Amniotic epithelial cell (primary cell): ENCODE measurements around the gene LIF.
A peak's percentile ranks its signal among the peaks of the same experiment; 100 is the strongest.

ENCODE experiments used
- DNase-seq: peaks from one replicate; pipeline ENCODE4 v3.0.0-alpha.2; 2010; ENCODE audit warnings: low read depth

Gene LIF

GRCh38 chr22:30284172-30284571 lies 37.6 kb upstream of the LIF start:
- no peak for DNase-seq

DNA sequence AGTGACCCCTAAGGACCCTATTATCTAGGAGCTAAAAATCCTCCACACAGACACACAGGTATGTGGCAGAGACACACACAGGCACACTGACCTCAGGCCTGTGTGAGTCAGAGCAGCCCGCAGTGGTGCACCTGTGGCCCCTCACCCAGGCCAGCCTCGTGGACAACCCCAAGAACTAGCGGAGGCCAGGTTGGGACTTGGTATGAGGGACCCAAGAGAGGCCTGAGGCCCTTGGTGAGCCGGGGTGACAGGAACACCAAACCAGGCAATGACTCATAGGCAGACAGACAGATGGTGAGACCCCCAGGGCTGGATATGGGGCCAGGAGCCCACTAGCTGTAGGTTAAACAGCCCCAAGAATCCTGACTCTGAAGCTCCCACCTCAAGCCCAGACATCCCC lies 36.8 kb upstream of the LIF start:
- DNase-seq, result no peak

- DNase-seq, result no peak
These were observed 36.1 kb upstream of the LIF start for GRCh38 chr22:30282616-30283046.

- DNase-seq, result peak; percentile 55
These were observed 33.9 kb upstream of the LIF start for GRCh38 chr22:30280505-30280904.

GRCh38 chr22:30279932-30280331 lies 33.4 kb upstream of the LIF start:
- DNase-seq, result no peak

DNA sequence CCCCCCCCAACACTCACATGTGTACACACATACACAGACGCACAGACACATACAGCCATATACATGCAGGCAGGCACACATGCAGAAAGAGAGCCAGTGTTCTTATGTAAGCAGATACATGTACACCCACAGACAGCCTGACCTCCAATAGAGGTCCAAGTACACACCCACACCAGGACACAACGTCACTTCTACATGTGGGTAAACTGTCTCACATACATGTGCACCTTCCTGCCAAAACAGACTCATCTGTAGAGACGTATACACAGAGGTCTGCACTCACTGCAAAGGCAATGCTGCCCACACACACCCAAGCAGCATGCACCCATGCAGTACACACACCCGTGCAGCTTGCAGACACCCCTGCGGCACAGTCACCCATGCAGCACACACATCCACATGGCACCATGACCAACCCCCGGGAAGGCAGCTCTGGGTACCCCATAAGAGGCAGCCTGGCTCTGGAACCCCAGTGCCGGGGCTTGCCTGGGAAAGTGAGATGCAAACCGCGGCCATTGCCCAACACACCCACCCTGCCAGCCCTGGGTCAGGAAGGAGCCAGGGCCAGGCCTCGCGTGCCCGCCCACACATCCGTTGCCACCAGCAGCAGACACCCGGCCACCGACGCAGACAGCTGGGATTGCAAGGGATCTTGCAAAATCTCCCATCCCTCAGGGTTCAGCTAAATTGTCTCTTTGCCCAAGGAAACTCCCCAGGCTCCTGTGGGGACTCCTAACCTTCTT lies 32.7 kb upstream of the LIF start:
- DNase-seq, result no peak

- peak; percentile 81 for DNase-seq
These were observed 31.2 kb upstream of the LIF start for GRCh38 chr22:30277547-30278344.

- DNase-seq, result no peak
These were observed 29.5 kb upstream of the LIF start for GRCh38 chr22:30276039-30276438.

- no peak for DNase-seq
These were observed 29.1 kb upstream of the LIF start for GRCh38 chr22:30275625-30276024.

DNA sequence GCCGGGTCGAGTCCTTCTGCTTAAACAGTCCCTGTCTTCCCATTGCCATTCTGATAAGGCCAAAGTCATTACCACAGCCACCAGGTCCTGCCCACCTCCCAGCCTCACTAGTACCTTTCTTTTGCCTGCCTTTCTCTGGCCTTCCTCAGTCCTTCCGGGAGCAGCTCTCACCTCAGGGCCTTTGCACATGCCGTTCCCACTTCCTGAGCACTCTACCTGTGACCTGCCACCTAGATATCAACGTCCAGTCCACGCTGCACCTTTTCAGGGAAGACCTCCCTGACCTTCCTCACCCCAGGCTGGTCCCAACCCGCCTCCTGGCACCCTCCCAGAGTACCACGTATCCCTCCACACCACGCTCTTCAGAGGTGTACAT lies 27.9 kb upstream of the LIF start:
- no peak for DNase-seq

GRCh38 chr22:30273711-30274436 lies 27.3 kb upstream of the LIF start:
- no peak for DNase-seq

GRCh38 chr22:30272781-30273601 lies 26.4 kb upstream of the LIF start:
- DNase-seq, result no peak

DNA sequence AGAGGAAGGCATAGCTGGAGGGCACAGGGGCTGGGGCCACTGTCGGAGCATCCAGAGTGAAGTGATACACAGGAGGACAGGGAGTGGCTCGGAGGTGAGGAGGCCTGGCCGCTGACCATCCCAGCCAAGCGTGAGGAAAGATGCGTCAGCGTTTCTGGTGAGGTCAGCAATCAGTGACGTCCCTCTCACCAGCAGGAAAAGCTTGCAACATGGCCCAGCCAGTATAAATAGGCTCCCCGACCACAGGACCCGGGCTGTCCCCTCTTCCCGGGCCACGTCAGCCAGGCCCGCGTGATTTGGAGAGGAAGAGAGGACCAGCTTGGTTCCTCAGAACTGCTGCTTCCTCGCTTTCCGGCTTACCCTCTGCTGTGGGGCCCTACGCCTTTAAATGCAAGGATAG lies 24.3 kb upstream of the LIF start:
- peak; percentile 79 for DNase-seq

DNA sequence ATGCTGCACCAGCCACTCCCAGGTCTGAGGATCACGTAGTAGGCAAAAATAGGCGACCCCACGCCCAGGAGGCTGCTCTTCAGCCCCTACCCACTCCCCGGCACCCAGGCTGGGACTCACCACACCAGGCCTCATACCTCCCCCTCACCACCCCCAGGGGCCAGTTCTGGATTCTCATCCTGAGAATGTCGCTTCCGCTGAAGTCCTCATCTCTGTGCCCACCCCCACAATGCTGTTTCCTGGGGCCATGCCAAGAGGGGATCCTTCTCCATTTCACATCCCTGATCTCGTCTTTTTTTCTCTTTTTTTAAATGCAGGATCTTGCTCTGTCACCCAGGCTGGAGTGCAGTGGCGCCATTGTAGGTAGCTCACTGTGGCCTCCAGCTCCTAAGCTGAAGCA lies 21.8 kb upstream of the LIF start:
- DNase-seq, result no peak

DNA sequence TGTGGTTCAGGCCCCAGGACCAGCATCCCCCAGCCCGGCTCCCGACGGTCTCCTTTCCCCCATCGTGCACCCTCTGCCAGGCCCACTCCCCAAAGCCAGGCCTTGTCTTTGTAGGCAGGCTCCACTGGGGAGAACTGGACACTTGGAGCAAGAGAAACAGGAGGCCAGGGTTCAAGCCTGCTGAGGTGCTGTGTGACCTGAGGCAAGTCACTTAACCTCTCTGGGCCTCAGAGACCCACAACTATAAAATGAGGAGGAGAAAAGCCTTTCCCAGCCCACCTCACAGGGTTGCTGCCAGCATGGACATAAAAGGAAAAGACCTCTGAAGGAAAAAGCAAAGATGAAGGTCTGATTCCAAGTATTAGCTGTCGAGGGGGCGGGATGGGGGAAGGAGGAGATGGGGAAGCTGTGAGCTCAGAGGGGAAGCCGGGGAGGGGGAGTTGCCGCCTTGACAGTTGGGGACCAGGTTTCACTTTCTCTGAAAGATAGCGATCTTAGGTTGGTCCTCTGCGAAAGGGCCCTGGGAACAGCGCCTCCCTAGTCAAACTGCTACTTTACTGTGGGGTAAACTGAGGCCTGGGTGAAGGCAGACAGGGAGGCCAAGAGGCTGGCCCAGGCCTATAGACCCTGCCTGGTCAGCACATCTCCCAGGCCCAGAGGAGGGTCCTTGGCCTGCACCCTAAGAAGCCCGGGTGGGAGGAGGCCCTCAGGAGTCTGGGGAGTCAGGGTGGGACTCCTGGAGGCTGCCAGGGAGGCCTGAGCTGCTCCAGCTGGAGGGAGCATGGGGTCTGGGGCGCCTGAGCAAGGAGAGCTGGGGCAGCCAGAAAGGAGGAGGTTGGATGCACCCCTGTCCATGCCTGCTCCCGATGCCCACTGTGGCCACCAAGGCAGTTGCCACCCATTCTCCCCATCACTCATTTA lies 21.1 kb upstream of the LIF start:
- no peak for DNase-seq

GRCh38 chr22:30266445-30267381 lies 20.2 kb upstream of the LIF start, which contains the start of gene OSM:
Gene OSM, minus strand, starts transcription at chr22:30266851. Its CDS starts 52 bp downstream, at chr22:30266799.
- DNase-seq, result no peak

DNA sequence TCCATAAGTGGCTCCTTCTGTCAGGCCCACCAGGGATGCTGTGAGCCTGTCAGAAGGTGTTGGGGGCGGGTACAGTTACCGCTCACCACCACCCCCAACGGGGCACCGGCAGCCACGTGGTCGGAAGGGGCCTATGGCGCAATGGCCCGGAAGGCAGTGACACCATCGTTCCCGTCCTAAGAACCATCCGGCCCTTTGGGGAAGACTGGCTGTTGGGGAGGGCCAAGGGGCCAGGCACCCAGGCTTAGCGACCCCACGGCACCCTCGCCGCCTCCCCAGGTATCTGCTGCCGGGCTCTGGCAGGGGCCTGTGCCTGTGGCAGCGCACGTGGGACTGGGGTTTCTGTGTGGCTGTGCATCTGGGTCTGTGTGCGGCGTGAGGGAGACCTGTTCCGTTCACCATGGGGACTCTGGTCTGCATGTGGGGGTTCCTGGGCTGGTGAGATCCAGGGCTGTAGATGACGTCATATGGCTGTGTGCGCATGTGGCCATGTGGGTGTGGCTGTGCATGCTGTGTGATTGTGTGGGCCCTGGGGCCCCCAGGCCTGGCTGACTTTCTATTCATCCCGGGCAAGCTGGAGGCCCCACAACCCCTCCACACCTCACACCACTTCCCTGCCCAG lies 19.4 kb upstream of the LIF start:
- no peak for DNase-seq

GRCh38 chr22:30265131-30265720 lies 18.7 kb upstream of the LIF start:
- DNase-seq, result no peak

GRCh38 chr22:30263883-30264282 lies 17.3 kb upstream of the LIF start:
- no peak for DNase-seq
